Endothelial cell of umbilical vein (primary cell): ENCODE results near the gene NPTX1. TPM values are rescaled to one million over a fixed set of nuclear protein-coding genes. Genes with fewer than 3 reads are reported as not detected.

Experiments
- BruUV-seq: library from RNA; stranded (reverse); fragments of 400-500 nt; replicated peaks from 2 replicates; lab custom pipeline; 2021; lab: Mats Ljungman, UMichigan
- CTCF ChIA-PET: fragments of 300-600, 350-600 bp; sonication (Branson Sonifier 250); formaldehyde crosslinking; loops from one replicate; lab custom pipeline; 2021; ENCODE audit warnings: antibody characterized with exemption, inconsistent platforms; lab: Charles Lee
- POLR2A ChIA-PET: fragments of 300-600, 350-600 bp; sonication (Branson Sonifier 250); formaldehyde crosslinking; loops from one replicate; lab custom pipeline; 2021; ENCODE audit warnings: antibody characterized with exemption, inconsistent platforms; lab: Charles Lee
- DNase-seq: peaks from one replicate; pipeline ENCODE4 v3.0.0-alpha.2; 2011; ENCODE audit warnings: low read depth, low spot score
- FAIRE-seq: peaks from 2 replicates; lab custom pipeline; 2011; peaks lifted over from hg19 to GRCh38; lab: Jason Lieb, UNC
- H2AFZ ChIP-seq: 2 replicates; pipeline ENCODE4 v1.6.0; 2012; ENCODE audit warnings: low read depth, low read length, control low read depth, inconsistent platforms
- H3K27ac ChIP-seq: 2 replicates; pipeline ENCODE4 v1.5.1; 2011; ENCODE audit warnings: low read depth, mild to moderate bottlenecking, control low read depth, low read length, moderate library complexity; ENCODE audit not compliant: insufficient read depth
- H3K27me3 ChIP-seq, 2 experiments: 2 replicates each; pipeline versions ENCODE4 v1.6.0 to v1.6.1; 2011; ENCODE audit warnings: low read length in 2 of 2, mixed read lengths in 1 of 2; ENCODE audit not compliant: control insufficient read depth in 2 of 2, insufficient read depth in 2 of 2
- H3K36me3 ChIP-seq, 2 experiments: 2 replicates in 1 of 2; 3 replicates in 1 of 2; pipeline ENCODE4 v1.5.1; 2011; ENCODE audit warnings: low read length in 2 of 2, mild to moderate bottlenecking in 1 of 2, moderate library complexity in 1 of 2; ENCODE audit not compliant: control insufficient read depth in 2 of 2, insufficient read depth in 2 of 2; ENCODE audit errors: extremely low read depth in 1 of 2
- H3K4me1 ChIP-seq: 3 replicates; pipeline ENCODE4 v1.5.1; 2011; ENCODE audit warnings: mild to moderate bottlenecking, low read length; ENCODE audit not compliant: control insufficient read depth, insufficient read depth; ENCODE audit errors: extremely low read depth
- H3K4me2 ChIP-seq: 2 replicates; pipeline ENCODE4 v1.6.1; 2011; ENCODE audit warnings: low read length, control low read depth, mixed read lengths; ENCODE audit not compliant: insufficient read depth
- H3K4me3 ChIP-seq, 3 experiments: fragments of 200-600 bp in 1 of 3; sonication (generic), shearing (Covaris generic) in 1 of 3; replicated peaks in 1 of 3; 2 replicates each; pipeline ENCODE4 v1.5.1; 2011 to 2016; ENCODE audit warnings: control low read depth in 3 of 3, low read length in 3 of 3, mild to moderate bottlenecking in 2 of 3, inconsistent platforms in 1 of 3, low read depth in 1 of 3, moderate library complexity in 1 of 3; ENCODE audit not compliant: insufficient read depth in 1 of 3
- H3K79me2 ChIP-seq: 2 replicates; pipeline ENCODE4 v1.6.0; 2012; ENCODE audit warnings: low read length, inconsistent platforms; ENCODE audit not compliant: control insufficient read depth, insufficient read depth
- H3K9ac ChIP-seq: replicated peaks from 2 replicates; pipeline ENCODE3; 2011; ENCODE audit warnings: low read length, control low read depth; ENCODE audit not compliant: insufficient read depth; ENCODE audit errors: extremely low read depth
- H3K9me1 ChIP-seq: replicated peaks from 3 replicates; pipeline ENCODE4 v1.6.0; 2011; ENCODE audit warnings: mild to moderate bottlenecking, low read length; ENCODE audit not compliant: control insufficient read depth, insufficient read depth; ENCODE audit errors: extremely low read depth
- H3K9me3 ChIP-seq: replicated peaks from 2 replicates; pipeline ENCODE4 v1.5.1; 2012; ENCODE audit warnings: low read length, inconsistent platforms; ENCODE audit not compliant: control insufficient read depth, insufficient read depth
- H4K20me1 ChIP-seq: replicated peaks from 2 replicates; pipeline ENCODE3; 2011; ENCODE audit warnings: mild to moderate bottlenecking, low read length; ENCODE audit not compliant: control insufficient read depth, insufficient read depth; ENCODE audit errors: extremely low read depth
- CTCF ChIP-seq, 2 donors: IDR thresholded peaks; 1 replicate in 1 of 2; 2 replicates in 1 of 2; pipeline ENCODE4 v1.5.1; 2011; ENCODE audit warnings: low read length in 2 of 2, mild to moderate bottlenecking in 2 of 2, moderate library complexity in 2 of 2, control low read depth in 1 of 2, inconsistent platforms in 1 of 2, low read depth in 1 of 2; ENCODE audit not compliant: insufficient read depth in 1 of 2; ENCODE audit errors: extremely low read depth in 1 of 2
- EZH2 ChIP-seq: IDR thresholded peaks from 2 replicates; pipeline ENCODE4 v1.6.1; 2012; ENCODE audit warnings: borderline replicate concordance, low read depth, mild to moderate bottlenecking, moderate library complexity, low read length, inconsistent platforms; ENCODE audit not compliant: severe bottlenecking
- JUN ChIP-seq: IDR thresholded peaks from 2 replicates; pipeline ENCODE4 v1.6.1; 2011; ENCODE audit warnings: borderline replicate concordance, low read depth; ENCODE audit not compliant: insufficient read length, insufficient read depth
- MAX ChIP-seq: IDR thresholded peaks from 2 replicates; pipeline ENCODE4 v1.6.1; 2011; ENCODE audit not compliant: insufficient read depth, insufficient read length
- POLR2AphosphoS5 ChIP-seq: IDR thresholded peaks from 2 replicates; pipeline ENCODE4 v1.6.1; 2012; ENCODE audit warnings: low read depth, mild to moderate bottlenecking, control low read depth, low read length, moderate library complexity; ENCODE audit not compliant: insufficient read depth
- dilution Hi-C: fragments of 300-500 bp; cut with MboI; formaldehyde crosslinking; loops from one replicate; pipeline ENCODE4 v1.15.0; 2019; ENCODE audit warnings: low sequenced_read_pairs; ENCODE audit not compliant: extremely low pct_ligation_motif_present
- intact Hi-C: fragments of 100-400 bp; cut with micrococcal nuclease; formaldehyde crosslinking; loops from one replicate; pipeline ENCODE4 v1.10.0; 2022
- polyA plus RNA-seq, 4 experiments: library from polyadenylated mRNA; depleted of rRNA in 3 of 4; stranded (reverse) in 3 of 4; unstranded in 1 of 4; fragments of >200 nt; gene quantifications; 2 replicates each; pipeline versions ENCODE4 v1.2.1 to v1.2.3, GENCODE V29; 2011 to 2012; ENCODE audit warnings: missing spikeins in 1 of 4
- total RNA-seq: library from RNA; stranded (reverse); gene quantifications from 2 replicates; pipeline ENCODE4 v1.2.3, GENCODE V29; 2021

The NPTX1 gene
- total and polyA plus RNA-seq, 2 donors (not counting 3 experiments of a cell fraction or from before 2014, with no cell fraction given) = 0.03 TPM; not detected in 1

DNA sequence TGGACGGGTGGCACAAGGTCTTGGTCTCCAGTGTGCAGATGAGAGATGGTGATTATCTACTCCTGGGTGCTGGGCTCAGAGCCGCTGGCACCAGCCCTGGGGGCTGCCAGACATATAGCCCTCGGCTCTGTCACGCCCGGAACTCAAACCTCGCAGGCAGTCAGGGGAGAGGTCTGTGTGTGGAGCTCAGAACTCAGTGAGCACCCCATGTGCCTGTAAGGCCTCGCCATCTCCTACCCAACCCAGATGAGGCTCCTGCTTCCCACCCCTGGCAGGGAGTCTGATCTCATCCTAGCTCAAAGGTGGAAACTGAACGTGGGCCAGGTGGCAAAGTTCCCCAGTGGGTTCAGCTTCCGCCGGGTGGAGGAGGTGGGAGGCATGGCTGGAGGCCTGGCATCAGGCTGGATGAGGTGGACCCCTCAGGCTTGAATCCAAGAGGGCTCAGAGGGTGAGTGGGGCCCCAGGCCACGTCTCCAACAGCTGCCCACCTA, 22.6 kb upstream of the NPTX1 start:
- Histone ChIP-seq H3K4me1 (no peaks in the 10 kb centered on the region), H2AFZ (no peak overlapping the region), H3K27ac (no peak overlapping the region), H3K4me3 (no peak overlapping the region), H3K9ac (no peak overlapping the region), H3K9me1 (no peaks in the 10 kb centered on the region), H3K9me3 (no peaks in the 10 kb centered on the region), H4K20me1 (no peaks in the 10 kb centered on the region), H3K79me2 (no peaks in the 10 kb centered on the region), H3K4me2 (no peak overlapping the region), H3K27me3 (peaks cover 0 to 2% of the 10 kb centered on the region in 2 experiments), H3K36me3 (no peaks in the 10 kb centered on the region)
- POLR2A ChIA-PET = no interaction called here
- BruUV-seq = no TSS peak
- DNase-seq (no peak), FAIRE-seq (no peak)
- CTCF ChIA-PET = interaction anchor here (0.9 kb wide), 1 partner anchor 11 kb away, joined by 3 read pairs; no protein-coding TSS in a partner anchor
- TF ChIP-seq POLR2AphosphoS5 (no peak), MAX (no peak), CTCF (IDR thresholded peaks at IDR 0.05; ENCODE audit: extremely low read depth in 1 of 2, insufficient read depth in 1 of 2, low read depth in 1 of 2, low read length in 2 of 2) (no peak), EZH2 (no peak), JUN (no peak)
- intact Hi-C loops (no loop called here), dilution Hi-C loops (no loop called here)
